HG02610 (cell line): ENCODE data around the gene COL12A1.

Experiments
- ATAC-seq: cut with Tn5 transposase; IDR thresholded peaks from one replicate; pipeline ENCODE4 v1.9.1; 2021; ENCODE audit warnings: mild to moderate bottlenecking, moderate library complexity; ENCODE audit not compliant: unreplicated experiment

Gene COL12A1

DNA sequence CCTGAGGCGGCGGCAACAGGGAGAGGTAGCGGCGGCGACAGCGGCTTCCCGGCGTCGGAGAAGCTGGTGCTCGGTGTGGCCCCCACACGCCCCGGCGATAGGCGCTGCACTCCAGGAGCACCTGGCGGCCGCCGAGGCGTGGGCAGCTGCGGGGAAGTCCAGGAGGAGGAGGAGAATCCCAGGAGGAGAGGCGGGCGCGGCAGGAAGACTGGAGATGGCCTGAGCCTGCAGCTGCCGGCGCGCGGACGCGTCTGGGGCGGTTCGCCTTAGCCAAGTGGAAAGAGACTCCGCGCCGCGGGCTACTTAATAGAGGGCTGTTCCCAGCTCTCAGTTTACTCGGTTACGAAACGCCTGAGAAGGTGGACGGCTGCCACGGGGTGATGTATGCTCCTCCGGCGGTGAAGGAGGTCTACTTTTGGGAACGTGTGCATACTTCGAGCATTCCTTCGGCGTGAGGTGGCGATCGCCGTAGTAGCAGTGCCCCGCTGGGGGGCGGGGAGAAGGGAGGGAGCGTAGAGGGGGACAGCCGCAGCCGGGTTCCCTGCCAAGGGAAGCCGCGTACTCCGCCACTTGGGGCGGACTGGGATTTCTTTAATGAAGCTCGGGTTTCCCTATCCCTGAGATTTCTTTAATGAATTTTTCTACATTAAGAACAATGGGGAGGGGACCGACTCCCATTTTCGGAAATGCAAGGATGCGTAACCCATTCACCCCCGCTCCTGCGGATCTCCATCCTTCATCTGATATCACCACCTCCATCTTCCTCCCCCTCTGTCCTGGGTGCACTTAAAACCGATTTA, at the start of gene COL12A1:
TSS of gene COL12A1 (minus strand) at position 278 of the 800 bp plus-strand sequence. CDS start 3,261 bp downstream, outside the sequence.
- no peak for ATAC-seq

DNA sequence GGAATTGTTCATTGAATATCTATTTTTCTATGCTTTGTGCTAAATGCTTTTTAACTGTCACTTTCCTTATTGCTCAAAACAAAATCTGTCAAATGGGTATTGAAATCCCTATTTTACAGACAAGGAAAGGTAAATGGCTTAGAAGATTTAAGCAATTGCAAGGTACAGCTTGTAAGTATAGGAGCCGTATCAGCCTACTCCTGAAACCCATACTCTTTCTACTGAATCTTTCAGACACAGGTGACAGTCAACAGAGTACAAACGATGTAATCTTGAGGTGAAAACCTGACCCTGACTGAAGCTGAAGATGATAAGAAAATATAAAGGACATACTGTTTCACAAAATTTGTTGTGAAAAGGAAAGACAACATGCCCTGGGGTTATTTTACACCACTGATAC, 44.7 kb upstream of the COL12A1 start:
- ATAC-seq: no peak

DNA sequence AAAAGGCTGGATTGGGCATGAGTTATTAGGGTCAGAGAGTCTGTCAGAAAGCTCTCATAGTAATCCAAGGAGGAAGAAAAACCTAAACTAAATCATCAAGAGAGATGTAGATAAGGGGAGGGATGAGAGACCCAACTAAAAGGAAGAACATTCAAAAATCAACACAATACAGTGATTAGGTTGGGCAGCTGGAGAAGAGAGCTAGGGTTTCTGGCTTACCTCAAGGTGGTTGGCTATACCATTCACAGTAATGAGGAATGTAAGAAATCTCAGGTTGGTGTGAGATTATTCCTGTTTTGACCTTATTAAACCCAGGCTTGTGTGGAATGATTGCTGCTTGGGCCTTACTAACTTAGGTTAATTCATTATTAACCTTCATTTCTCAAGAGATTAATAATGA, 44.0 kb upstream of the COL12A1 start:
- ATAC-seq: no peak

DNA sequence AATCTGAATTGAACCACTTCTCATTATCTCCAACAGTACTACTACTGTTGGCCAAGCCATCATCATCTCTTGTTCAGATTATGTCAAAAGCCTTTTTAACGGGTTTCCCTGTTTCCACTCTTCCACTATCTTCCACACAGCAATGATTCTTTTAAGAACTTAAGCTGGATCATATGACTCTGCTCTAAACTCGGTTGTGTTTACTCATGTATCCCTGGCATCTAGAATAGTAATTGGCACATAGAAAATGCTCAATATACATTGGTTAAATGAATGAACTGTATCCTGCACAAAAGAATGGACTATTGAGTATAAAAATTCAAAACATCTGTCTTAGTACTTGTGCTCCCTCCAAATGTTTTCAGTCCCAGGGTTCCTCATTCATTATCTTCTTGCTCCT, 40.5 kb upstream of the COL12A1 start:
- no peak for ATAC-seq

DNA sequence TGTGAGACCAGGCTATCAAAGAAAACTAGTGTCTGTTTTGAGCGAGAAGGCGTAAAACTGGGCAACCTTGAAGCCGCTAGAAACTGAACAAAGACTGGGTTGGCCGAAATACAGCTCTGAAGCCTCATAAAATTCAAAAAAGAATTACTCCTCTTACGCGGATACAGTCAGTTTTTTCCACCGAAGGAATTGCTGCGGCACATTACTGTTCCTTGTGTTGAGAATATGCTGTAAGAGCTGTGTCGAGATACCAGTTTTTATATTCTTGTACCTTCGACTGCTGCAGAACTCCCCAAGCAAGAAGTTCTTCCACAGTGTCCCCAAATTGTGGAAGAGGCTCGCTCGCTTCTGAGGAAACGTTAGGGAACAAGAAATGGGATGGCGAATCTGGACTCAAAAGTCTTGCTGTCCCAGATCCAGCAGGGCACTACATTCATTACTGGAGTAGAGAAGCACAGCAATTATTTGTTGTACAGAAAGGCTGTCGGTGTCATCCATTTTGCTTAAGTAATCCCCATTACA, 38.3 kb upstream of the COL12A1 start:
- peak; percentile 9 for ATAC-seq

DNA sequence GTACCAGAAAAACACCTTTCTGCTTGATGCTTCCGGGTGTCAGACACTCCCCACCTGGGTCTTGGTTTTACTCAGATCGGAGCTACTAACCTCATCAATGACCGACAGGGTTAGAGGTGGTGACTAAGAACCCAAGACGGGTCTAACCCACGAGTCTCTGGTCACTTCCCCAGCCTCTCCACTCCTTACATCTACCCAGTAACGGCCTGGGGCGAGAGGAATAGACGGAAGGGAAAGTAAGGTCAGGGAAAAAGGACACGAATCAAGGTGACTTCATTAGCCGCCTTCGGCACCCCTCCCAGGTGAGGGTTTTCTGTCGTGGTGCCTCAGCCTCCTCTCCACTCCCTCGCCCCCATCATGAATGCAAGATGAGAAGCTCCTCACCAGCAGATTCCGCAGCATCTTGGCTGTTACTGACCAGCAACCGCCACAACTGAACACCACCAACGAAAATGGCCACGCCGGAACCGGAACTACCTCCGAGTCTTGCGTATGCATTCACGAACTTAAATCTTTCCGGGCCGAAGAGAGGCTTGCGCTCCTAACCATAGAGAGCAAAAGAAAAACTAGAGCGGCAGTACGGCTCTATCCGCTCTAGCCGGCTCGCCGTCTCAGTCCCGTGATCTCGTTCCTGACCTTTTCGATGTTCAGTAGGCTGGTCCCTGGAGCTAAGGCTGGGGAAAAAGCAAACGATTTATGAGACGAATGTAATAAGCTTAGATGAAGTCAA, 37.6 kb upstream of the COL12A1 start, which contains the start of gene COX7A2:
TSS of gene COX7A2 (minus strand) at position 469 of the 730 bp plus-strand sequence. CDS start at position 402, 67 bp downstream.
- ATAC-seq: peak; percentile 93

DNA sequence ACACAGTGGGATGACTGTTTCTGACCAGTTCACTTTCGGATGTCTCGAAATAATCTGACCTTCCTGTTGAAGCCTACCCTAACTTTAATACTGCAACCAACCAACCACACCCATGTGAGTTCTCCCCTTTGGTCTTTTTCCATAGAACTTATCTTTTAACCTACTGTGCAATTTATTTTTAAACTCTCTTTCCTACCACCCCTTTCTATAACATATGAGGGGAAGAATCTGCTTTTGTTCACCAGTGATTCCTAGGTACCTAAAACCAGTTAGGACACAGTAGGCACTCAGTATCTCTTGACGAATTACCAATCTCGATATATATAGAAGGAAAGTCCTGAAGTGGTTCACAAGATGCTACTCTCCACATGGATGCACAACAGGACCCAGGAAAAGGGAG, 30.8 kb upstream of the COL12A1 start:
- ATAC-seq: no peak

DNA sequence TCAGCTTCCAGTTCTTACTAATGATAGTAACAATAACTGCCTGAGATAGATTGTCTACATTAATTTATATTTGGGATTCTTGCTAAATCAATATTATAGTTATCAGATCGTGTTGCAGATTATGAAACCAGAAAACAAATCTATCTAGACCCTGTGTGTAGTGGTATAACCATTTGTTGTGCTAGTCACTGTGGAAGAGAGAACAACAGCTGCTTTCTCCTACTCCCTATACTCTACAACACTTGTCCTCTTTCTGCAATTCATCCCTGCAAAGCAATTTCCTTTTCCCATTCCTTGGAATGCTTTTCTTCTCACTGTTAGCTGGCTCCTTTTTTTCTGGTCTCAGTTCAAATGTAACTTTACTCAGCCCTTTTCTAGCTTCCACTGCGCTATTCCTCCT, 29.4 kb upstream of the COL12A1 start:
- no peak for ATAC-seq

DNA sequence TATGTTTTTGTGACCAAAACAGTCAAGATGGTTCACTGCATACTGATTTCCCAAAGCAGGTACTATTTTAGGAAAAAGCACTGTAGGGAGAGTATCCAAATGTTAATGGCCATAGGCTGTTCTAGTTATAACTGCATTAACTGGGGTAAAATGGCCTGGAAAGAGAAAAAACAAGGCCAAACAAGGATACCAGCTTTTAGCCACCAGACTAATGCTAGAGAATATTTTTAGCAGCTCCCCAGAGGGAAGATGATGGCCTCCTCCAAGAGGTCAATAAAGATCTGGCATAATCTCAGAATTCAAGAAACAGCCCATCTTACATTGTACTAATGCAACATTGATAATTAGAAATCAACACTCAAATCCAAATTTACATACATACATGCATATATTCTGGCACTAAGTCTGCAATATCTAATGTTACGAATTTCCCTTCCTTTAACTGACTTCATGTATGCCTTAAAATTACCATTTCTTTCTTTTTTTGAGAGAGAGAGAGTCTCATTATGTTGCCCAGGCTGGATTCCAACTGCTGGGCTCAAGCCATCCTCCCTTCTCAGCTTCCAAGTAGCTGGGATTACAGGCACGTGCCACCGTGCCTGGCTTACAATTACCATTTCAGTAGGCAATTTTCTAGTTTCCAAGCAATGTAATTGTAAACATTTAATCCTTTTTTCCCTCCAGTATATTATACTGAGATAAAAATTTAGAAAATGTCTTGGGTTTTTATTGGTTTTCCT, 28.4 kb upstream of the COL12A1 start:
- no peak for ATAC-seq

DNA sequence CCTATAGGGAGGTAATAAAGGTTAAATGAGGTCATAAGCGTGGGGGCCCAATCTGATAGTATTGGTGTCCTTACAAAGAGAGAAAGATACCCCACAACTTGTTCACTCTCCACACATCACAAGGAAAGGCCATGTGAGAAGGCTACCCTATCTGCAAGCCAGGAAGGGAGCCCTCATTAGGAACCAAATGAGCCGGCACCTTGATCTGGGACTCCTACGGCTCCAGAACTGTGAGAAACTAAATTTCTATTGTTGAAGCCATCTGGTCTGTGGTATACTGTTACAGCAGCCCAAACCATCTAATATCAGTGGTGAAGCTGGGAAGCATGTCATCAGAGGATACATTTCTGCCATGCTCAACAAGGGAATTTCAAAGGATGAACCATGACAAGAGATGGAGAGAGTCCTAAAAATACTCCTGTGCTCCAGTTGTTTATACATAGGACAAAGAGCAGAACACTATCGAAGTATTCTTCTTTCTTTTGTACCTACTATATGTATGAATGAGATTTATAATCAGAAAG, 27.3 kb upstream of the COL12A1 start:
- ATAC-seq: no peak

DNA sequence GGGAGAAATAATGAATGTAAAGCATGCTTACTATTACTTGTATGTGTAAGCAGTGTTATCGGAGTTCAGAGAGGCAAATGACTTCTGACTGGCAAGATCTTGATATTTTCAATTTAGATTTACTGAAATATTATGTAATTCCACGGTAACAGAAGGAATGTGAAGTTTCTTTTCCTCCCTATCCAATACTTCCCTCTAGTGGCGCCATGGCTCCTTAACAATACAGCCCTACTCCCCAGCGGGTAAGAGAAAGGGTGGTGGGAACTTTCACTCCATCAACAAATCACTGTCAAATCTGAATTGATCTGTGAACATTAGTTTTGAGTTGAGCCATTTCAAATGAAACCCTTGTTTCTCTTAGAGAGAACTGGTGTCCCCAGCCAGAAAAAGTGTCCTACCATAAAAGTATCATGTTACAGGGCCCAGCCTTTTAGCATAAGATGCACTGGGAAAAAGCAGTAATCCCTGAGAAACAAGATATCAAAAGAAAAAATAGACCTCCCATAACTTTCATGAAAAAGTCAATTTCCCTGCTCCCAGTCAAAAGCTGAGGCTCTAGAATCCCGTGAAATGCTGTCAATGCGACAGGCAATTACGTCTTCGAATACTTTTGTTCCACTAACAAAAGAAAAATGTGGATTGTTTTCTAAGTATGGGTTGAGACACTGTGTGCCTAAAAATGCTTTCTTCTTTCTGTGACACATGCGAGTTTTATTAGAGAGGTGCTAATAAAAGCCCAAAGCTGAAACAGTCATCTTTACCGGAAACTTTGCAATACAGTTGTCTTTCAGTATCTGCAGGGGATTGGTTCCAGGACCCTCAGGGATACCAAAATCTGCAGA, 24.9 kb upstream of the COL12A1 start:
- ATAC-seq: no peak

DNA sequence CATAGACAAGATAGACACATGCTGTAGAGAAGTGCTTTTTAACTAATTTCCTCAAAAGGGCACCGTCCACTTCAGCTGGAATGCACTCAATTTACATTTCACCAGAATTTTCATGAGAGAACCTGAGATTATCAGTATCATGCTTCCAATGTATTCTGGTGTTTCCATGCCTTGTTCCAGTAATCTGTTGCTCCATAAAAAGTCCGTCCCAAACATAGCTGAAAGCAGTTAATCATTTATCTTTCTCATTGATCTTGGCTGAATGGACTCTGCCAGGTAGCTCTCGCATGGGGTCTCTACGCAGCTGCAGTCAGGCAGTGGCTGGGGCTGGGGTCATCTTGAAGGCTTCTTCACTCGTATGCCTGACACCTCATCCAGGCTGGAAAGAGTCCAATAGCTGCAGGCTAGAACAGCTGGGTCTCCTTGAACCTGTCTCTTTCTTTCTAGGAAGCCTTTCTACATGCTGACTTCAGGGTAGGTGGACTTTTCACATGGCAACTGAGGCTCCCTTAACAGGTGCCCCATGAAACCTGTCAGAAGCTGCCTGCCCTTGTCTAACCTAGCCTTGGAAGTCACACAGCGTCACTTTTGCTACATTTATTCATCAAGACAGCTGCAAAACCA, 18.6 kb upstream of the COL12A1 start:
- ATAC-seq: no peak

DNA sequence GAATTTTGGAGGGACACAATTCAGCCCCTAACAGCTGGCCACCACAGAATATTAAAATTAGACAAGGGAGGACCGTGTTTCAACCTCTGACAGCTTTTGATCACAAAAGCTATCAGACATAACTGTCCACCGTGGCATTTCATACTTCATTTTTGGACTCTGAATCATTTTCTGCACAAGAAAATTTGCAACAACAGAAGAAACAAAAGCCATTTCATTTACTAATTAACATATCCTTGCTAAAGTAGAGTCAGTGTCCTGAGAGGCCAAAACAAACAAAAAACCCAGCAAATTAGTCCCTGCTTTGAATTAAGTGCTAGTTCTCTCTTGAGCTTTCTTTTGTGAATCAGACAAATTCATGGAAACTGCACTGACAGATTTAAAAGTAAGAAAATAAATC, 17.6 kb upstream of the COL12A1 start:
- no peak for ATAC-seq

DNA sequence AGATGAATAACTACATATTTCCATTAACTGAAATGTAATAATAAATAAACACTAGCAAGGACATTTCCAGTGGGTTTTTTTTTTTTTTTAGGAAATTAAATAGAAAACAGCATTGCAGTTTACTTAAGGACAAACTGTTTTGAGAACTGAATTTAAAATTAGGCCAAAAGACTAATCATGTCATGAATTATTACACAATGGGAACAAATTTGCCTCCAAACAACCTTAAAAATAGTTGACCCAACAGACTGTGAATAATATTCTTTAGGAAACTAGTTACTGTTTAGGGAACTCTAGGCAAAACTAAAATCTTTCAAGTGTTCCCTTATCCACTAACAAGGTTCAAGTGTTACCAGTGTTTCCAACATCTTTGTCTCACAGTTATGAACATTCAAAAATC, 16.4 kb upstream of the COL12A1 start:
- no peak for ATAC-seq

DNA sequence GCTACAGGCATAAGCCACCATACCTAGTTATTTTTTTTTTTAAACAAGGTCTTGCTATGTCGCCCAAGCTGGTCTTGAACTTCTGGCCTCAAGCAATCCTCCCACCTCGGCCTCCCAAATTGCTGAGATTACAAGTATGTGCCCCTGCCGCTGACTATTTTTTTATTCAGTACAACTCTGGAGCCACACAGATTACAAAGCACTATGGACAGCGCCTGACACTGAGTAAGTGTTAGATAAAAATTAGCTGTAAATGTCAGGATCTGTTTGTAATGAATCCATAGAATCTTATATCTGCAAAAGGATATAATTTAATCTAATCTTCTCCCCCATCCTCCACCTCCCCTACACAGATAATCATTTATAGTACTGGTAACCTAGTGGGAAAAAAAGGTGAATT, 15.3 kb upstream of the COL12A1 start:
- no peak for ATAC-seq

DNA sequence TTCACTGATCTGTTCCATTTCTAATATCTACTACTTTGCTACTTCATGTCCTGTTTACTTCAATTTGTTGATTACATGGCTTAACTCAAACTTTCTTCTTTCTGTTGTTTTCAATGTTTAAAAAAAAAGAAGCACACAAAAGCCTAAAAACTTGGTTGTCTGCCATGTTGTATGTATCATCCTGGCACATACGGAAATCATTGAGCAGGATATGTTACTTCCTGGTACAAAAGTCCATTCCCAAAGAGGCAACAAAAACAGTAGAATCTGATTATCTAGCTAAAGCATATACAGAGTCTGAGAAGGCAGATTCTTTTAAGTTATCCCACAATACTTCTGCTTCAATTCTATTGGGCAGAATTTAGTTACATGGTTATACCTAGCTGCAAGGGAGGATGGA, 14.5 kb upstream of the COL12A1 start:
- no peak for ATAC-seq

DNA sequence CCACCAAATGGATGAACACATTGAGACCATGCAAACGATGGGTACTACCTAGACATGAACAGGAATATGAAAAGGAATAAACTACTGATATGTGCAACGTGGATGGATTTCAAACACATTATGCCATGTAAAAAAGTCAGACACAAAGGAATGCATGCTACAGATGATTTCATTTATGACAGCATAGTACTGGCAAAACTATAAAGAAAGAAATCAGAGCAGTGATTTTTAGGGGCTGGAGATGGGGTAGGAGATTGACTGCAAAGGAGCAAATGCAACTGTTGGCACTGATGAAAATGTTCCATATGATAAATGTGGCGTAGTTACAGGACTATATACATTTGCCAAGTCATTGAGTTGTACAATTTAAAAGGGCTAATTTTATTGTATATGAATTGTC, 13.4 kb upstream of the COL12A1 start:
- no peak for ATAC-seq

DNA sequence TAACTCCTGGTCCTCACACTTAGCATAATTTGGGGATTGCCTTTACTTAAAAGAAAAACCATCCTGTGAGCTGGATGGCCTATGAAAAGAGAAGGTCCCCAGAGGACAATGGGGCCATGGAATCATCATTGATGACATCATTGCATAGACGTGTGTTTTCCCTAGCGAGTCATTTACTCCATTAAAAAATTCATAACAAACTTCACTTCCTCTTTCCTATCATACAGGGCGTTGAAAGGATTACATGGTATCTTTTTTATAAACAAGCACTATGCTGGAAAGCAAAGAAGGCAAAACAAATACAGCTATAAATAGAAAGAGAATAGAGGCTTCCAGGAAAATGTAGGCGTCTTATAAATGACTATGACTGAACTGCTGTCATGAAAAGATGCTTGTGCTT, 11.3 kb upstream of the COL12A1 start:
- peak; percentile 54 for ATAC-seq

DNA sequence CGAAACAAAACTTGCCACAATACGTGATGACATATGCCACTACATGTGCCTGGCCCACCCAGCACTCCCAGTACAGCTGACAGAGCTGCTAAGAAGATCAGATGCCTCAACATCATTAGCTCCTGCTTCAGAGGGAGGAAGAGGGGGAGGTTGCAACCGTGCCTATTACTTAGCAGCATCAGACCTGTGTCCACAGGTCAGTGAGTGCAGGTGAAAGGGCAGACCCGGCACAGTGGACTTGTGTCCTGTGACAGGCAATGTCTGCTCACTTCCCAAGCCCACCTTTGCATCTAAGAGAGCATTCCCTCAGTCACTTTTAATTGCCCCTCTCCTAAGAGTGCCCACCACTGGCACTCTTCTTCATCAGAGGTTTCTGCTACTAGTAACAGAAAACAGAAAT, 9.4 kb upstream of the COL12A1 start:
- ATAC-seq: no peak

DNA sequence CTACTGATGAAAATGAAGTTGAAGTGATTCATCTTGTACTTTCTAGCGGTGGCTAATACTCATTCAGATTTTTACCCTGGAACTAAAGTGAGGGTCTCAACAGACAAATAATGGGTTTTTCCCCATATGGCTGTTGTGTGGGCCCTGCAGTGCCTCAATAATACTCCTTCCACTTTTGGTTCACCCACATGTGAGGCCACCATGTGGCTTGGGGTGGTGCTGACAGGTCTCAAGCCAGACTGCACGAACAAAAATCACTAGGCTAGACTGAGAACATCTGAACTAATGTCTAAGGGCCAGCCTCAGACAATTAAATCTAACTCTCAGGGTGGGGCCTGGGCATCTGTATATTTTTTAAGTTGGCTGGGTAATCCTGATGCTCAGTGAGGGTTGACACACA, 7.9 kb upstream of the COL12A1 start:
- ATAC-seq: no peak
